ENCODE results near the gene FMN1. TPM values are rescaled to one million over a fixed set of nuclear protein-coding genes. Genes with fewer than 3 reads are reported as not detected.

FMN1 gene
- polyA plus RNA-seq, 2 of the 4 experiments (the other 2 are of a cell fraction), result 0.53 to 2.2 TPM

DNA sequence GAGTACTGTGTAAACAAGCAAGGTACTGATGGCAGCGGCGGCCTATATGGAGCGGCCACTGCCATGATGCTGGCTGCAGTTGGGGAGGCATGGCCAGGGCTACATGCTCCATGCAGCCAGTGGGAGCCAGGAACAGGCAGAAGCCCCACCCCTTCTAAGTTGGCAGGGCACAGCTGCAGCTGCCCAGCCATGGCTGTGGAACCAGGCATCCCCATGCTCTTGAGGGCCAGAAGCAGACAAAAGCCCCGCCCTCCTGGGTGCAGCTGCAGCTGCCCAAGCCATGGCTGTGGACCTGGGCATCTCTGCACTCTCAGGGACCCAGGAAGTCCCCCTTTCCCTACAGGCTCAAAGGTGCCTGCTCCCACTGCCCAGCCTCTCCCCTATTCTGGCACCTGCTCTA, 150.9 kb downstream of the FMN1 start:
- H3K4me2 ChIP-seq, result no peak overlapping the region
- no peak for TF ChIP-seq BHLHE40 (IDR thresholded peaks at IDR 0.05; ENCODE audit: low read depth, low read length)
- no peak for TF ChIP-seq MAX (IDR thresholded peaks at IDR 0.05)
- no peak for TF ChIP-seq FOXS1 (CRISPR knock-in tag; IDR thresholded peaks at IDR 0.05)
- no peak for TF ChIP-seq MYC (IDR thresholded peaks at IDR 0.05; ENCODE audit: borderline replicate concordance, low read length)
- TF ChIP-seq MAZ (IDR thresholded peaks at IDR 0.05; ENCODE audit: borderline replicate concordance, low read depth, low read length), result no peak
- TF ChIP-seq RFX5 (IDR thresholded peaks at IDR 0.05), result no peak
- no peak for TF ChIP-seq ZNF302 (CRISPR knock-in tag; IDR thresholded peaks at IDR 0.05)
- no peak for TF ChIP-seq ESRRA (IDR thresholded peaks at IDR 0.05; ENCODE audit: borderline replicate concordance, low read length)
- no peak for TF ChIP-seq HDAC2 (IDR thresholded peaks at IDR 0.05)
- TF ChIP-seq CHD4 (IDR thresholded peaks at IDR 0.05; ENCODE audit: borderline replicate concordance), result no peak
- TF ChIP-seq MAFK (IDR thresholded peaks at IDR 0.05; ENCODE audit: partially characterized antibody), result no peak
- TF ChIP-seq FOSB (CRISPR knock-in tag; IDR thresholded peaks at IDR 0.05), result no peak
- H3K4me1 ChIP-seq, result no peaks in the 10 kb centered on the region
- peaks cover 19% of the 10 kb centered on the region; the same call in 1 of the 3 replicates for H3K9me3 ChIP-seq
- 47% methylated on average over 4 of the region's 4 CpGs for WGBS (ENCODE audit: missing lambda C conversion rate)
- no peak for ATAC-seq
- no peak overlapping the region for H3K4me3 ChIP-seq
- ChIA-PET CTCF (interaction anchor here (0.9 to 3.2 kb wide), 5 partner anchors 11 to 89 kb away, joined by 3 to 10 read pairs (median 6); no protein-coding TSS in a partner anchor), POLR2A (no interaction called here)
- no peak for DNase-seq (ENCODE audit: low read depth in 1 of 2, low spot score in 1 of 2)
- H3K27ac ChIP-seq, result no peak overlapping the region
- FAIRE-seq, result no peak

DNA sequence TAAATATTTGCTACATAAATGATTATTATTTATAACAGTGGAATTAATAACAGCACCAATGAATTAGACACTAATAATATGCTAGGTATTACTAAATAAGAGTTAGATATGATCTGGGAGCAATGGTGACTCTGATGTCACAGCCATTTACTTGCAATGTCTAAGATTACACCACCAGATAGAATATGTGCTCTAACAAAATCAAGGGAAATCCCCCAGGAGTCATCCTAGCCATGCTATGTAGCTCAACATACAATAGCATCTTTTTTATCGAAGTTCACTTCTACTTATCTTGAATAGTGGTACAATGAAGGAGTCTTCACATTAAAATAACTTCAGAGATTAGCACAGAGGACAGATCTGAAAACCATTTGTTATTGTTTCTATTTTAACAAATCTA, 154.0 kb downstream of the FMN1 start:
- no peak for DNase-seq (ENCODE audit: low read depth in 1 of 2, low spot score in 1 of 2)
- Histone ChIP-seq H3K4me3 (no peak overlapping the region), H3K9me3 (0 out of 3 replicates have a peak, but pooled peaks cover 3% of the 10 kb centered on the region), H3K4me2 (no peak overlapping the region), H3K4me1 (no peaks in the 10 kb centered on the region), H3K27ac (no peak overlapping the region)
- POLR2A ChIA-PET, result no interaction called here
- no peak for ATAC-seq
- TF ChIP-seq CTCF (IDR thresholded peaks at IDR 0.05) (no peak), RARB (CRISPR knock-in tag; IDR thresholded peaks at IDR 0.05) (no peak), KDM1A (IDR thresholded peaks at IDR 0.05; ENCODE audit: low read depth) (no peak), RFX5 (IDR thresholded peaks at IDR 0.05) (no peak), ZFP36 (IDR thresholded peaks at IDR 0.05; ENCODE audit: borderline replicate concordance, partially characterized antibody) (no peak), RNF2 (IDR thresholded peaks at IDR 0.05; ENCODE audit: borderline replicate concordance, low read depth) (no peak), MAX (IDR thresholded peaks at IDR 0.05) (no peak)
- FAIRE-seq, result no peak
- WGBS (ENCODE audit: missing lambda C conversion rate), result 17% methylated on average over 1 of the region's 1 CpG
- CTCF ChIA-PET, result no interaction called here

DNA sequence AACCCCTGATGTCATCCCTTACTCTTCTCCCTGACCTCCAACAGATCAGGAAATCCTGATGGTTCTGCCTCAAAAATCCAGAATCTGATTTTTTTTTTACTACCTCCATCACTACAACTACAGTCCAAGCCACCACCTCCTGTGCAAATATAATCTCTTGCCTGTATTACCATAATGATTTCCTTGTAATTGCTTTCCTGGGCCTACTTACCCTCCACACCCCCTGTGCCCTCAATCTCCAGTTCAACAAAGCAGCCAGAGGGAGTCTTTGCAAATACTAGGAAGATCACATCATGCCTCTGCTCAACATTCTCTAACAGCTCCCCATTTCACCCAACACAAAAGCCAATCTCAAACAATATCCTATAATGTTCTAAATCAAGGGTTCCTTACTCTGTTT, 159.9 kb downstream of the FMN1 start:
- H3K4me1 ChIP-seq, result no peaks in the 10 kb centered on the region
- CTCF ChIA-PET, result interaction anchor here (1.5 to 1.7 kb wide), 2 partner anchors 13 to 98 kb away, joined by 4 read pairs; no protein-coding TSS in a partner anchor
- H3K4me3 ChIP-seq, result no peak overlapping the region
- DNase-seq (ENCODE audit: low read depth in 1 of 2, low spot score in 1 of 2) (no peak), FAIRE-seq (no peak), ATAC-seq (no peak)
- no peaks in the 10 kb centered on the region for H3K9me3 ChIP-seq
- POLR2A ChIA-PET, result no interaction called here
- no peak overlapping the region for H3K4me2 ChIP-seq
- TF ChIP-seq TP53 (CRISPR knock-in tag; IDR thresholded peaks at IDR 0.05), result no peak
- TF ChIP-seq FOSB (CRISPR knock-in tag; IDR thresholded peaks at IDR 0.05), result no peak
- no peak for TF ChIP-seq KDM5A (IDR thresholded peaks at IDR 0.05)
- no peak for TF ChIP-seq EHMT2 (IDR thresholded peaks at IDR 0.05; ENCODE audit: low read depth)
- TF ChIP-seq BCL3 (IDR thresholded peaks at IDR 0.05), result no peak
- TF ChIP-seq JUNB (IDR thresholded peaks at IDR 0.05), result no peak
- TF ChIP-seq POLR2A (IDR thresholded peaks at IDR 0.05; ENCODE audit: low read length), result no peak
- no peak for TF ChIP-seq NR3C1 (IDR thresholded peaks at IDR 0.05)
- no peak for TF ChIP-seq MAX (IDR thresholded peaks at IDR 0.05)
- TF ChIP-seq HES2 (IDR thresholded peaks at IDR 0.05), result no peak
- TF ChIP-seq FOSL2 (IDR thresholded peaks at IDR 0.05), result no peak
- no peak for TF ChIP-seq FOSL2 (CRISPR knock-in tag; IDR thresholded peaks at IDR 0.05)
- no peak for TF ChIP-seq CEBPB (IDR thresholded peaks at IDR 0.05)
- H3K27ac ChIP-seq, result no peak overlapping the region

All from A549 (cell line).